ENCODE measurements around the gene SPAG6.

Gene SPAG6

DNA sequence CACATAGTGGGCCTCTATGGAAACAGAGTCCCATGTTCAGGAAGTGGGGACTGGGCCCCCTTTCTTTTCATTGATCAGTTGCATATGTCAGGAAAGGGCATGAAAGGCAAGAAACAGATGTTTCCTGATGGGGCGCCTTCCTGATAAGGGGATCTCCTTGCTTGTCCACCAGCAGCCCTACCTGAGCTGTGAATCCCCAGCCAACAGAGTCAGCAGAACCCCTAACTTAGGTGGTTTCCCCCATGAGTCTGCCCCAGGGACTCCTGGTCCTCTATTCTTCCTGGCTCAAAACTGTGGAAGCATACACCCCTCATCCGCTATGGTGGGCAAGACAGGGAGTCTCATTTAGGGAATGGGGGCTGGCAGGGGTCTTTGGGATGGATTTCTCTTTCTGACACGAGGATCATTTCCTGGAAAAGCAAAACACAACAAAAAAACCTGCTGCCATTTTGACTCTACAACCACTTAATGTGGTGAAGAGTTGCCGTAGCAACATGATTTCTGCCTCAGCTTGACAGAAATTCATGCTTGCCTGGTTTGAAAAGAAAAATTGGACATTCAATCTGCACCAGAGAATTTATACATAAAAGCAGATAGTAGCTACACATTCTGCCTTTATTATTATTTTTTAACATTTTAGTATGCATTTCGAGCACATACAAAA lies 119.8 kb downstream of the SPAG6 start:
- DNase-seq: no peak

GRCh38 chr10:22466763-22467334 lies 121.6 kb downstream of the SPAG6 start:
- no peak for DNase-seq
